C4-2B (cell line): ENCODE data around the gene KCNT1.

ENCODE experiments used
- ZFX ChIP-seq: fragments of 450-650 bp; IDR thresholded peaks from 2 replicates; pipeline ENCODE4 v1.6.1; 2017
- TF ChIP-seq, protein P1 (sequence below): fragments of 450-650 bp; conservative IDR thresholded peaks from 2 replicates; pipeline ENCODE4 v1.5.1; 2017; ENCODE audit warnings: mild to moderate bottlenecking

DNA sequence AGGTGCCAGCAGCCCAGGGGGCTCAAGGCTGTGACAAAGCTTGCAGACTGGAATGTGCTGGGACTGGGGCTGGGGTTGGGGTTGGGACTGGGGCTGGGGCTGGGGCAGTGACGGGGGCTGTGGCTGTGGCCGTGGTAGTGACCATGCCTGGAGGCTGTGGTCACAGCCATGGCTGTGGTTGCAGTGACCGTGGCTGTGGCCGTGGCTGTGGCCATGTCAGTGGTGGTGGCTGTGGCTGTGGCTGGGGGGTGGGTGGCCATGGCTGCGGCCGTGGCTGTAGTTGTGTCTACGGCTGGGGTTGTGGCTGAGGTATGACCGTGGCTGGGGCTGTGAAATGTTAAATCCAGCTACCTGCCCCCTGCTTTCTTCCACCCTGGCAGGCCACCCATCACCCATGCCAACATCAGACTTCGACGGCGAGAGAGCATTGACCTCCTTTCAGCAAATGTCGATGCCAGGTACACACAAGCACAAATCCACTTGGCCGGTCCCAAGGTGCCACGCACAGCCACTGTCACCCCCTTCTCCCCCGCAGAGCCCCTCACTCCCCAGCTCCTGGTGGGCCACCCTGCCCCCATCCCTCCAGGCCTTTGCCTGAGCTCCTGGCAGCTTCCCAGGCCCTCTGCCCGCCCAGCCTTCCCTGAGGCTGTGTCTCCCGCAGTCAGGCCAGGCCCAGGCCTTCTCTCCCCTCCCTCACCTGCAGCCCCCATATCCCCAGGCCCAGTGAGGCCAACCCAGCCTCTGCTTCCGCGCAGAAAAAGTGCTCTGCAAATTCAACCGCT lies 23.6 kb upstream of the KCNT1 start:
- TF ChIP-seq, protein P1, sequence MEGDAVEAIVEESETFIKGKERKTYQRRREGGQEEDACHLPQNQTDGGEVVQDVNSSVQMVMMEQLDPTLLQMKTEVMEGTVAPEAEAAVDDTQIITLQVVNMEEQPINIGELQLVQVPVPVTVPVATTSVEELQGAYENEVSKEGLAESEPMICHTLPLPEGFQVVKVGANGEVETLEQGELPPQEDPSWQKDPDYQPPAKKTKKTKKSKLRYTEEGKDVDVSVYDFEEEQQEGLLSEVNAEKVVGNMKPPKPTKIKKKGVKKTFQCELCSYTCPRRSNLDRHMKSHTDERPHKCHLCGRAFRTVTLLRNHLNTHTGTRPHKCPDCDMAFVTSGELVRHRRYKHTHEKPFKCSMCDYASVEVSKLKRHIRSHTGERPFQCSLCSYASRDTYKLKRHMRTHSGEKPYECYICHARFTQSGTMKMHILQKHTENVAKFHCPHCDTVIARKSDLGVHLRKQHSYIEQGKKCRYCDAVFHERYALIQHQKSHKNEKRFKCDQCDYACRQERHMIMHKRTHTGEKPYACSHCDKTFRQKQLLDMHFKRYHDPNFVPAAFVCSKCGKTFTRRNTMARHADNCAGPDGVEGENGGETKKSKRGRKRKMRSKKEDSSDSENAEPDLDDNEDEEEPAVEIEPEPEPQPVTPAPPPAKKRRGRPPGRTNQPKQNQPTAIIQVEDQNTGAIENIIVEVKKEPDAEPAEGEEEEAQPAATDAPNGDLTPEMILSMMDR = no peak
- no peak for TF ChIP-seq ZFX
